Measurements from ENCODE around the gene CYP26C1. TPM values are rescaled to one million over a fixed set of nuclear protein-coding genes. Genes with fewer than 3 reads are reported as not detected.
A peak's percentile ranks its signal among the peaks of the same experiment; 100 is the strongest.

The CYP26C1 gene
- total and polyA plus RNA-seq, 2 of the 13 experiments (the other 11 are each of a cell fraction or from before 2014, with no cell fraction given), result 0.02 TPM; not detected in 1

DNA sequence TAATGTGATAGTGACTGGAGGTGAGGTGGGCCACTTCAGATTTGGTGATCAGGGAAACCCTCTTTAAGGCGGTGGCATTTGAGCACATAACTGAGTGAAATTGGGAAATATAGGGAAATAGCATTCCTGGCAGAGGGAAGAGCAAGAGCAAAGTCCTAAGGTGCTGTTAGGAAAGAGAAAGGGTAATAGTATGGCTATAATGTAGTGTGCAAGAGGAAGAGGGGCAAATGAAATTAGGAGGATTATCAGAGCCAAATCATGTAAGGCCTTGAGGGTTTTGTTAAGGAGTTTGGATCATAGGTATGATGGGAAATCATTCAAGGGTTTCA is 27.8 kb upstream of the CYP26C1 start:
- peak overlapping the region; percentile 53 for H3K4me2 ChIP-seq (ENCODE audit: low read depth, low read length)
- POLR2A ChIA-PET, result no interaction called here
- no TSS peak for BruUV-seq (replicated peaks)

More for the DNA sequence above, 27.8 kb upstream of the CYP26C1 start:
- peak; percentile 64 for DNase-seq (ENCODE audit: low spot score)
- H4K20me1 ChIP-seq (ENCODE audit: insufficient read depth, low read length), result no peaks in the 10 kb centered on the region
- intact Hi-C loops (cut with micrococcal nuclease; ENCODE audit: unreplicated experiment), result loop anchor here (10.0 kb wide), 1 partner anchor 138 kb away; no protein-coding TSS in a partner anchor
- in situ Hi-C loops (cut with HindIII; ENCODE audit: extremely low pct_ligation_motif_present, low pct_unique_long_range_greater_than_20kb), result no loop called here
- H3K9ac ChIP-seq (ENCODE audit: insufficient read depth, low read depth, low read length), result no peak overlapping the region; the same call in 1 of the 2 replicates
- no peaks in the 10 kb centered on the region for H3K36me3 ChIP-seq (replicated peaks in 1 of 2; ENCODE audit: control insufficient read depth in 1 of 2, insufficient read depth in 2 of 2, low read length in 2 of 2)
- WGBS (ENCODE audit: low lambda C conversion rate), result 3% methylated on average over 1 of the region's 1 CpG
- TF ChIP-seq HNF4G (IDR thresholded peaks at IDR 0.05; ENCODE audit: borderline replicate concordance, low read depth, low read length) (peak; percentile 74), HNF4G (CRISPR knock-in tag; IDR thresholded peaks at IDR 0.05; ENCODE audit: borderline replicate concordance, low read depth) (no peak), EP300 (IDR thresholded peaks at IDR 0.05; ENCODE audit: low read depth in 2 of 2, low read length in 2 of 2) (peak in 1 of 2 experiments; percentile 33; a peak in 2 of 4 replicates), EP300 (CRISPR knock-in tag; IDR thresholded peaks at IDR 0.05; ENCODE audit: borderline replicate concordance) (no peak), NFIB (CRISPR knock-in tag; IDR thresholded peaks at IDR 0.05; ENCODE audit: borderline replicate concordance) (no peak), TEAD3 (CRISPR knock-in tag; optimal IDR thresholded peaks at IDR 0.05; ENCODE audit: borderline replicate concordance) (peak; percentile 79), ELF3 (CRISPR knock-in tag; IDR thresholded peaks at IDR 0.05) (peak; percentile 43; the same call in 1 of the 2 replicates), ELF4 (CRISPR knock-in tag; IDR thresholded peaks at IDR 0.05; ENCODE audit: borderline replicate concordance) (no peak), CEBPG (CRISPR knock-in tag; IDR thresholded peaks at IDR 0.05) (peak; percentile 69), FOXK1 (CRISPR knock-in tag; IDR thresholded peaks at IDR 0.05; ENCODE audit: borderline replicate concordance, low read depth) (no peak), ZNF468 (CRISPR knock-in tag; IDR thresholded peaks at IDR 0.05) (no peak), CEBPB (IDR thresholded peaks at IDR 0.05; ENCODE audit: borderline replicate concordance, low read depth, low read length) (peak; percentile 88), DMAP1 (CRISPR knock-in tag; IDR thresholded peaks at IDR 0.05) (0 out of 2 replicates have a peak, but pooled peaks have one; percentile 21), HNF4A (CRISPR knock-in tag; IDR thresholded peaks at IDR 0.05) (peak; percentile 86), LCORL (IDR thresholded peaks at IDR 0.05) (peak; percentile 71), LCORL (CRISPR knock-in tag; IDR thresholded peaks at IDR 0.05) (peak; percentile 70)
- TF ChIP-seq, protein P1, sequence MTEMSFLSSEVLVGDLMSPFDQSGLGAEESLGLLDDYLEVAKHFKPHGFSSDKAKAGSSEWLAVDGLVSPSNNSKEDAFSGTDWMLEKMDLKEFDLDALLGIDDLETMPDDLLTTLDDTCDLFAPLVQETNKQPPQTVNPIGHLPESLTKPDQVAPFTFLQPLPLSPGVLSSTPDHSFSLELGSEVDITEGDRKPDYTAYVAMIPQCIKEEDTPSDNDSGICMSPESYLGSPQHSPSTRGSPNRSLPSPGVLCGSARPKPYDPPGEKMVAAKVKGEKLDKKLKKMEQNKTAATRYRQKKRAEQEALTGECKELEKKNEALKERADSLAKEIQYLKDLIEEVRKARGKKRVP (CRISPR knock-in tag; IDR thresholded peaks at IDR 0.05), result peak in 1 of 2 experiments; percentile 42; a peak in 1 of 4 replicates
- TF ChIP-seq, protein P2, sequence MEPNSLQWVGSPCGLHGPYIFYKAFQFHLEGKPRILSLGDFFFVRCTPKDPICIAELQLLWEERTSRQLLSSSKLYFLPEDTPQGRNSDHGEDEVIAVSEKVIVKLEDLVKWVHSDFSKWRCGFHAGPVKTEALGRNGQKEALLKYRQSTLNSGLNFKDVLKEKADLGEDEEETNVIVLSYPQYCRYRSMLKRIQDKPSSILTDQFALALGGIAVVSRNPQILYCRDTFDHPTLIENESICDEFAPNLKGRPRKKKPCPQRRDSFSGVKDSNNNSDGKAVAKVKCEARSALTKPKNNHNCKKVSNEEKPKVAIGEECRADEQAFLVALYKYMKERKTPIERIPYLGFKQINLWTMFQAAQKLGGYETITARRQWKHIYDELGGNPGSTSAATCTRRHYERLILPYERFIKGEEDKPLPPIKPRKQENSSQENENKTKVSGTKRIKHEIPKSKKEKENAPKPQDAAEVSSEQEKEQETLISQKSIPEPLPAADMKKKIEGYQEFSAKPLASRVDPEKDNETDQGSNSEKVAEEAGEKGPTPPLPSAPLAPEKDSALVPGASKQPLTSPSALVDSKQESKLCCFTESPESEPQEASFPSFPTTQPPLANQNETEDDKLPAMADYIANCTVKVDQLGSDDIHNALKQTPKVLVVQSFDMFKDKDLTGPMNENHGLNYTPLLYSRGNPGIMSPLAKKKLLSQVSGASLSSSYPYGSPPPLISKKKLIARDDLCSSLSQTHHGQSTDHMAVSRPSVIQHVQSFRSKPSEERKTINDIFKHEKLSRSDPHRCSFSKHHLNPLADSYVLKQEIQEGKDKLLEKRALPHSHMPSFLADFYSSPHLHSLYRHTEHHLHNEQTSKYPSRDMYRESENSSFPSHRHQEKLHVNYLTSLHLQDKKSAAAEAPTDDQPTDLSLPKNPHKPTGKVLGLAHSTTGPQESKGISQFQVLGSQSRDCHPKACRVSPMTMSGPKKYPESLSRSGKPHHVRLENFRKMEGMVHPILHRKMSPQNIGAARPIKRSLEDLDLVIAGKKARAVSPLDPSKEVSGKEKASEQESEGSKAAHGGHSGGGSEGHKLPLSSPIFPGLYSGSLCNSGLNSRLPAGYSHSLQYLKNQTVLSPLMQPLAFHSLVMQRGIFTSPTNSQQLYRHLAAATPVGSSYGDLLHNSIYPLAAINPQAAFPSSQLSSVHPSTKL (CRISPR knock-in tag; IDR thresholded peaks at IDR 0.05), result peak; percentile 44; the same call in 1 of the 2 replicates
- H3K27me3 ChIP-seq (ENCODE audit: control insufficient read depth in 1 of 2, insufficient read depth in 2 of 2, low read length in 2 of 2), result no peaks in the 10 kb centered on the region
- FAIRE-seq, result peak; percentile 37
- H3K9me3 ChIP-seq (ENCODE audit: low read length), result no peaks in the 10 kb centered on the region
- H3K79me2 ChIP-seq (ENCODE audit: insufficient read depth, low read length), result no peaks in the 10 kb centered on the region
- ATAC-seq, result peak; percentile 92
- H3K27ac ChIP-seq (ENCODE audit: extremely low read length, insufficient read depth, low read length), result peak overlapping the region; percentile 79
- no peak overlapping the region for H2AFZ ChIP-seq (ENCODE audit: low read length)
- CTCF ChIA-PET (ENCODE audit: low intra/inter-chr PET ratio, low total read pairs), result no interaction called here
- H3K4me3 ChIP-seq (replicated peaks in 1 of 3; ENCODE audit: insufficient read depth in 1 of 3, low read depth in 2 of 3, low read length in 3 of 3), result no peak overlapping the region
- peaks cover 36% of the 10 kb centered on the region for H3K4me1 ChIP-seq (ENCODE audit: insufficient read depth, low read length)
